Ishikawa (cell line): ENCODE measurements around the gene NCAPG.

Experiments used
- CREB1 ChIP-seq: IDR thresholded peaks from 2 replicates; pipeline ENCODE4 v1.6.1; 2012; ENCODE audit warnings: low read depth
- EGR1 ChIP-seq: IDR thresholded peaks from 2 replicates; pipeline ENCODE4 v1.6.1; 2012
- EP300 ChIP-seq: IDR thresholded peaks from 2 replicates; pipeline ENCODE4 v1.6.1; 2012; ENCODE audit warnings: borderline replicate concordance
- FOXM1 ChIP-seq: IDR thresholded peaks from 2 replicates; pipeline ENCODE4 v1.6.1; 2012; ENCODE audit warnings: low read depth, borderline replicate concordance
- NFIC ChIP-seq: IDR thresholded peaks from 2 replicates; pipeline ENCODE4 v1.6.1; 2012
- RAD21 ChIP-seq: IDR thresholded peaks from 2 replicates; pipeline ENCODE4 v1.6.1; 2012; ENCODE audit warnings: low read depth
- TAF1 ChIP-seq: IDR thresholded peaks from 2 replicates; pipeline ENCODE4 v1.6.1; 2012; ENCODE audit warnings: low read depth, mild to moderate bottlenecking
- TEAD4 ChIP-seq: IDR thresholded peaks from 2 replicates; pipeline ENCODE4 v1.6.1; 2012
- ZBTB7A ChIP-seq: IDR thresholded peaks from 2 replicates; pipeline ENCODE4 v1.6.1; 2012; ENCODE audit warnings: low read depth
- TF ChIP-seq, protein P1 (sequence below): IDR thresholded peaks from 2 replicates; pipeline ENCODE4 v1.6.1; 2012; ENCODE audit warnings: low read depth, mild to moderate bottlenecking
- TF ChIP-seq, protein P2 (sequence below): IDR thresholded peaks from 2 replicates; pipeline ENCODE4 v1.6.1; 2012
- TF ChIP-seq, protein P3 (sequence below): IDR thresholded peaks from 2 replicates; pipeline ENCODE4 v1.6.1; 2012

DNA sequence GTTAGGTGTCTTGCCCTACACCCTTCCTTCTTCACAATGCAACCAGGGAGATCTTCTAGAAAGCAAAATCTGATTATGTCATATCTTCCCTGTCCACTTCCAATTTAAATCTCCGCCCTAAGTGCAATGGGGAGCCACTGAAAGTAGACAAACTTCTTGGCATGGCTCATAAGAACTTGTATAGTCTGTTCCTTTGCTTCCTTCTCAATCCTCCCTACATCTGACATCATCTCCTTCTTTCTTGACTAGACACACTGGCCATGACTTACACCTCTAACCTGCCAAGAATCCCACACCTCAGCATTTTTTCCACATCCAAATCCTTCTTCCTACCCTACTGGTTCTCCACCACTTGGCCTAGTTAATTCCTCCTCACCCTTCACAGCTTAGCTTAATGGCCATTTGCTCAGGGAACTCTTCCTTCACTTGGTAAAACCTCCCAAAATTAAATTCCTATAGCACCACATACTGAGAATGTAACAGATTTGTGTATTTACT lies 55.1 kb downstream of the NCAPG start:
- no peak for TF ChIP-seq NFIC
- TF ChIP-seq, protein P1, sequence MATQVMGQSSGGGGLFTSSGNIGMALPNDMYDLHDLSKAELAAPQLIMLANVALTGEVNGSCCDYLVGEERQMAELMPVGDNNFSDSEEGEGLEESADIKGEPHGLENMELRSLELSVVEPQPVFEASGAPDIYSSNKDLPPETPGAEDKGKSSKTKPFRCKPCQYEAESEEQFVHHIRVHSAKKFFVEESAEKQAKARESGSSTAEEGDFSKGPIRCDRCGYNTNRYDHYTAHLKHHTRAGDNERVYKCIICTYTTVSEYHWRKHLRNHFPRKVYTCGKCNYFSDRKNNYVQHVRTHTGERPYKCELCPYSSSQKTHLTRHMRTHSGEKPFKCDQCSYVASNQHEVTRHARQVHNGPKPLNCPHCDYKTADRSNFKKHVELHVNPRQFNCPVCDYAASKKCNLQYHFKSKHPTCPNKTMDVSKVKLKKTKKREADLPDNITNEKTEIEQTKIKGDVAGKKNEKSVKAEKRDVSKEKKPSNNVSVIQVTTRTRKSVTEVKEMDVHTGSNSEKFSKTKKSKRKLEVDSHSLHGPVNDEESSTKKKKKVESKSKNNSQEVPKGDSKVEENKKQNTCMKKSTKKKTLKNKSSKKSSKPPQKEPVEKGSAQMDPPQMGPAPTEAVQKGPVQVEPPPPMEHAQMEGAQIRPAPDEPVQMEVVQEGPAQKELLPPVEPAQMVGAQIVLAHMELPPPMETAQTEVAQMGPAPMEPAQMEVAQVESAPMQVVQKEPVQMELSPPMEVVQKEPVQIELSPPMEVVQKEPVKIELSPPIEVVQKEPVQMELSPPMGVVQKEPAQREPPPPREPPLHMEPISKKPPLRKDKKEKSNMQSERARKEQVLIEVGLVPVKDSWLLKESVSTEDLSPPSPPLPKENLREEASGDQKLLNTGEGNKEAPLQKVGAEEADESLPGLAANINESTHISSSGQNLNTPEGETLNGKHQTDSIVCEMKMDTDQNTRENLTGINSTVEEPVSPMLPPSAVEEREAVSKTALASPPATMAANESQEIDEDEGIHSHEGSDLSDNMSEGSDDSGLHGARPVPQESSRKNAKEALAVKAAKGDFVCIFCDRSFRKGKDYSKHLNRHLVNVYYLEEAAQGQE: no peak
- no peak for TF ChIP-seq FOXM1
- no peak for TF ChIP-seq CREB1
- no peak for TF ChIP-seq TAF1
- TF ChIP-seq EGR1: no peak
- TF ChIP-seq ZBTB7A: no peak
- TF ChIP-seq, protein P2, sequence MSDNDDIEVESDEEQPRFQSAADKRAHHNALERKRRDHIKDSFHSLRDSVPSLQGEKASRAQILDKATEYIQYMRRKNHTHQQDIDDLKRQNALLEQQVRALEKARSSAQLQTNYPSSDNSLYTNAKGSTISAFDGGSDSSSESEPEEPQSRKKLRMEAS: no peak
- no peak for TF ChIP-seq TEAD4
- TF ChIP-seq EP300: no peak
- no peak for TF ChIP-seq RAD21
- TF ChIP-seq, protein P3, sequence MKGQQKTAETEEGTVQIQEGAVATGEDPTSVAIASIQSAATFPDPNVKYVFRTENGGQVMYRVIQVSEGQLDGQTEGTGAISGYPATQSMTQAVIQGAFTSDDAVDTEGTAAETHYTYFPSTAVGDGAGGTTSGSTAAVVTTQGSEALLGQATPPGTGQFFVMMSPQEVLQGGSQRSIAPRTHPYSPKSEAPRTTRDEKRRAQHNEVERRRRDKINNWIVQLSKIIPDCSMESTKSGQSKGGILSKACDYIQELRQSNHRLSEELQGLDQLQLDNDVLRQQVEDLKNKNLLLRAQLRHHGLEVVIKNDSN: no peak
